SK-N-SH (cell line): Measurements from ENCODE around the gene EXOC2. TPM values are rescaled to one million over a fixed set of nuclear protein-coding genes. Genes with fewer than 3 reads are reported as not detected.

ENCODE experiments used
- CTCF ChIA-PET: fragments of 300-600, 350-600 bp; formaldehyde crosslinking; extraction: SDS; loops from one replicate; lab custom pipeline; 2021; lab: Yijun Ruan, JAX
- POLR2A ChIA-PET: fragments of 350-600 bp; sonication (Branson Sonifier 250); formaldehyde crosslinking; extraction: SDS; loops from one replicate; lab custom pipeline; 2020; ENCODE audit warnings: antibody characterized with exemption, inconsistent platforms; lab: Yijun Ruan, JAX
- DNase-seq: peaks from one replicate; pipeline ENCODE4 v3.0.0; 2012
- H2AFZ ChIP-seq: fragments of 200-600 bp; sonication (generic); 2 replicates; pipeline ENCODE4 v1.8.1; 2016; ENCODE audit warnings: antibody characterized with exemption, mild to moderate bottlenecking, low read depth
- H3F3A ChIP-seq: fragments of 200-600 bp; sonication (generic); replicated peaks from 2 replicates; pipeline ENCODE3; 2016; ENCODE audit warnings: antibody characterized with exemption, mild to moderate bottlenecking; ENCODE audit not compliant: insufficient read depth
- H3K27ac ChIP-seq, 2 experiments: fragments of 200-500 bp in 1 of 2; fragments of 200-600 bp in 1 of 2; sonication (Bioruptor generic) in 1 of 2; sonication (generic), shearing (Covaris generic) in 1 of 2; 2 replicates each; pipeline versions ENCODE4 v1.5.1 to v1.6.1; 2014 to 2016; ENCODE audit warnings: low read depth in 2 of 2, inconsistent platforms in 1 of 2, low read length in 1 of 2, mild to moderate bottlenecking in 1 of 2, mixed read lengths in 1 of 2
- H3K27me3 ChIP-seq: fragments of 200-600 bp; sonication (generic), shearing (Covaris generic); 2 replicates; pipeline ENCODE4 v1.6.1; 2016; ENCODE audit warnings: mixed run types; ENCODE audit not compliant: insufficient read depth
- H3K36me3 ChIP-seq, 2 experiments: fragments of 200-500 bp in 1 of 2; fragments of 200-600 bp in 1 of 2; sonication (Bioruptor generic) in 1 of 2; sonication (generic) in 1 of 2; replicated peaks in 1 of 2; 2 replicates each; pipeline versions ENCODE3 to v1.5.1; 2014 to 2016; ENCODE audit warnings: low read length in 1 of 2, mild to moderate bottlenecking in 1 of 2; ENCODE audit not compliant: insufficient read depth in 2 of 2, control insufficient read depth in 1 of 2
- H3K4me1 ChIP-seq, 2 experiments: fragments of 200-500 bp in 1 of 2; fragments of 200-600 bp in 1 of 2; sonication (Bioruptor generic) in 1 of 2; sonication (generic), shearing (Covaris generic) in 1 of 2; 2 replicates each; pipeline versions ENCODE4 v1.5.1 to v1.6.1; 2014 to 2016; ENCODE audit warnings: low read depth in 1 of 2, low read length in 1 of 2, mixed run types in 1 of 2; ENCODE audit not compliant: insufficient read depth in 2 of 2, control insufficient read depth in 1 of 2
- H3K4me2 ChIP-seq: fragments of 200-600 bp; sonication (generic), shearing (Covaris generic); 2 replicates; pipeline ENCODE4 v1.6.1; 2017; ENCODE audit warnings: mixed run types
- H3K4me3 ChIP-seq, 2 experiments: fragments of 200-500 bp in 1 of 2; fragments of 200-600 bp in 1 of 2; sonication (Bioruptor generic) in 1 of 2; sonication (generic), shearing (Covaris generic) in 1 of 2; 2 replicates each; pipeline versions ENCODE4 v1.5.1 to v1.8.1; 2014 to 2016; ENCODE audit warnings: low read depth in 2 of 2, inconsistent platforms in 1 of 2, low read length in 1 of 2, mild to moderate bottlenecking in 1 of 2, mixed read lengths in 1 of 2, moderate library complexity in 1 of 2
- H3K79me2 ChIP-seq: fragments of 200-600 bp; sonication (generic); 2 replicates; pipeline ENCODE4 v1.8.1; 2017; ENCODE audit warnings: mild to moderate bottlenecking; ENCODE audit not compliant: insufficient read depth
- H3K9ac ChIP-seq: fragments of 200-600 bp; sonication (generic); 2 replicates; pipeline ENCODE4 v1.6.1; 2017; ENCODE audit warnings: mixed run types
- H3K9me2 ChIP-seq: fragments of 200-600 bp; sonication (generic); 2 replicates; pipeline ENCODE4 v1.6.1; 2017; ENCODE audit warnings: mixed run types
- H3K9me3 ChIP-seq: fragments of 200-600 bp; sonication (generic); 2 replicates; pipeline ENCODE4 v1.6.1; 2017; ENCODE audit warnings: mixed run types, mild to moderate bottlenecking, moderate library complexity
- H4K20me1 ChIP-seq: fragments of 200-600 bp; sonication (generic); 2 replicates; pipeline ENCODE4 v1.6.1; 2017; ENCODE audit warnings: mild to moderate bottlenecking, mixed run types; ENCODE audit not compliant: insufficient read depth
- EP300 ChIP-seq, 2 experiments: IDR thresholded peaks; 2 replicates each; pipeline versions ENCODE4 v1.4.0 to v1.6.1; 2012; ENCODE audit warnings: borderline replicate concordance in 1 of 2, low read depth in 1 of 2, low read length in 1 of 2
- FOXM1 ChIP-seq: IDR thresholded peaks from 2 replicates; pipeline ENCODE4 v1.4.0; 2012; ENCODE audit warnings: low read depth, mild to moderate bottlenecking
- GABPA ChIP-seq: IDR thresholded peaks from 2 replicates; pipeline ENCODE4 v1.4.0; 2012; ENCODE audit warnings: low read depth, mild to moderate bottlenecking
- GATA2 ChIP-seq: sonication (generic); formaldehyde crosslinking; IDR thresholded peaks from 2 replicates; pipeline ENCODE4 v1.5.0; 2020; ENCODE audit warnings: mild to moderate bottlenecking, missing genetic modification reagents
- IRF3 ChIP-seq: fragments of 150-350 bp; IDR thresholded peaks from 2 replicates; pipeline ENCODE4 v1.6.1; 2016; ENCODE audit warnings: mild to moderate bottlenecking, low read depth, low read length
- MXI1 ChIP-seq: IDR thresholded peaks from 2 replicates; pipeline ENCODE4 v1.6.1; 2012; ENCODE audit warnings: mild to moderate bottlenecking, low read depth, low read length, improper control_type of control experiment
- NRF1 ChIP-seq: IDR thresholded peaks from 2 replicates; pipeline ENCODE4 v1.6.1; 2012; ENCODE audit warnings: low read depth, mild to moderate bottlenecking, low read length
- RCOR1 ChIP-seq: fragments of 150-350 bp; IDR thresholded peaks from 2 replicates; pipeline ENCODE4 v1.6.1; 2017; ENCODE audit warnings: antibody characterized with exemption, low read length
- REST ChIP-seq: IDR thresholded peaks from 2 replicates; pipeline ENCODE4 v1.6.1; 2012; ENCODE audit warnings: mild to moderate bottlenecking, low read depth, low read length, moderate library complexity
- RFX5 ChIP-seq: IDR thresholded peaks from 2 replicates; pipeline ENCODE4 v1.6.1; 2012; ENCODE audit warnings: mild to moderate bottlenecking, improper control_type of control experiment, low read length
- TAF1 ChIP-seq: IDR thresholded peaks from 2 replicates; pipeline ENCODE4 v1.6.1; 2012; ENCODE audit warnings: low read depth, mild to moderate bottlenecking, low read length, moderate library complexity, borderline replicate concordance
- TCF12 ChIP-seq: IDR thresholded peaks from 2 replicates; pipeline ENCODE4 v1.4.0; 2012
- USF1 ChIP-seq: IDR thresholded peaks from 2 replicates; pipeline ENCODE4 v1.4.0; 2012; ENCODE audit warnings: low read depth, borderline replicate concordance
- USF2 ChIP-seq: fragments of 150-350 bp; IDR thresholded peaks from 2 replicates; pipeline ENCODE4 v1.6.1; 2017; ENCODE audit warnings: antibody characterized with exemption, low read length, low read depth, borderline replicate concordance
- YY1 ChIP-seq: IDR thresholded peaks from 2 replicates; pipeline ENCODE4 v1.4.0; 2012; ENCODE audit warnings: low read depth, mild to moderate bottlenecking
- WGBS: methylation state at CpG from one replicate; pipeline ENCODE4 v1.1.6; 2017; ENCODE audit warnings: low lambda C conversion rate; 5-methylcytosine and 5-hydroxymethylcytosine counted together
- polyA plus RNA-seq, 3 experiments: library from polyadenylated mRNA; depleted of rRNA; stranded (reverse); fragments of >200 nt; gene quantifications; 2 replicates each; pipeline ENCODE4 v1.2.3, GENCODE V29; 2012

EXOC2 gene
- polyA plus RNA-seq, 1 of the 3 experiments (the other 2 are of a cell fraction) = 10.6 TPM

GRCh38 chr6:741410-742339, 48.7 kb upstream of the EXOC2 start:
- CTCF ChIA-PET = interaction anchor here (1.2 to 1.3 kb wide), 2 partner anchors 8 to 20 kb away, joined by 3 to 6 read pairs; no protein-coding TSS in a partner anchor
- POLR2A ChIA-PET = no interaction called here
- H3F3A ChIP-seq = no peaks in the 10 kb centered on the region
- WGBS = 10% methylated on average over 5 of the region's 5 CpGs
- peaks cover 7% of the 10 kb centered on the region for H3K27me3 ChIP-seq
- no peaks in the 10 kb centered on the region for H3K4me1 ChIP-seq
- no peaks in the 10 kb centered on the region for H3K9me3 ChIP-seq
- no peaks in the 10 kb centered on the region for H3K9me2 ChIP-seq
- no peaks in the 10 kb centered on the region for H3K79me2 ChIP-seq
- H4K20me1 ChIP-seq = no peaks in the 10 kb centered on the region
- no peaks in the 10 kb centered on the region for H3K36me3 ChIP-seq
- no peak for DNase-seq
- H2AFZ ChIP-seq = no peak overlapping the region
- no peak overlapping the region for H3K4me3 ChIP-seq
- no peak overlapping the region for H3K27ac ChIP-seq
- H3K4me2 ChIP-seq = no peak overlapping the region
- TF ChIP-seq FOXM1 = no peak
- no peak overlapping the region for H3K9ac ChIP-seq

- H3K4me1 ChIP-seq = peaks cover 0 to 5% of the 10 kb centered on the region in 2 experiments; a peak in 1 of 4 replicates
- H3F3A ChIP-seq = no peaks in the 10 kb centered on the region
- H3K4me3 ChIP-seq = no peak overlapping the region
- no peak overlapping the region for H3K27ac ChIP-seq
- ChIA-PET POLR2A (no interaction called here), CTCF (interaction anchor here (0.9 to 3.6 kb wide), 2 partner anchors 15 to 644 kb away, joined by 3 to 24 read pairs; no protein-coding TSS in a partner anchor)
- H4K20me1 ChIP-seq = no peaks in the 10 kb centered on the region
- no peaks in the 10 kb centered on the region for H3K9me3 ChIP-seq
- H3K79me2 ChIP-seq = no peaks in the 10 kb centered on the region
- no peaks in the 10 kb centered on the region for H3K36me3 ChIP-seq
- no peak for TF ChIP-seq NRF1
- no peak for TF ChIP-seq REST
- no peak for TF ChIP-seq USF2
- no peak for TF ChIP-seq TAF1
- no peak for TF ChIP-seq GATA2 (CRISPR knock-in tag)
- TF ChIP-seq RCOR1 = no peak
- no peak for TF ChIP-seq FOXM1
- TF ChIP-seq YY1 = no peak
- no peak for TF ChIP-seq TCF12
- TF ChIP-seq GABPA = no peak
- no peak for TF ChIP-seq IRF3
- no peak for TF ChIP-seq EP300 (IDR thresholded peaks at IDR 0.05; ENCODE audit: borderline replicate concordance in 1 of 2, low read depth in 1 of 2, low read length in 1 of 2)
- no peak for TF ChIP-seq USF1
- no peak for TF ChIP-seq RFX5
- TF ChIP-seq MXI1 = no peak
- no peak overlapping the region for H3K4me2 ChIP-seq
- peaks cover 31% of the 10 kb centered on the region; the same call in 1 of the 2 replicates for H3K27me3 ChIP-seq
- no peak for DNase-seq
- no peak overlapping the region for H3K9ac ChIP-seq
- 55% methylated on average over 20 of the region's 20 CpGs for whole genome bisulfite sequencing
- H3K9me2 ChIP-seq = no peaks in the 10 kb centered on the region
- H2AFZ ChIP-seq = no peak overlapping the region
Measured at GRCh38 chr6:736657-737446, 43.9 kb upstream of the EXOC2 start.
